NB4 (cell line): Measurements from ENCODE around the gene PRRC2A.

Experiments
- POLR2A ChIP-seq: IDR thresholded peaks from 2 replicates; pipeline ENCODE4 v1.6.1; 2011; ENCODE audit warnings: mild to moderate bottlenecking; ENCODE audit not compliant: insufficient read length; ENCODE audit errors: extremely low read depth
- TF ChIP-seq, protein P1 (sequence below): IDR thresholded peaks from one replicate; pipeline ENCODE4 v1.5.1; 2012; ENCODE audit warnings: low read depth, low read length
- TF ChIP-seq, protein P2 (sequence below): IDR thresholded peaks from 2 replicates; pipeline ENCODE4 v1.6.1; 2011; ENCODE audit warnings: low read depth, low read length

GRCh38 chr6:31614684-31615578 is 5.6 kb upstream of the PRRC2A start, which contains the start of gene AIF1:
- TF ChIP-seq POLR2A = no peak
- TF ChIP-seq, protein P1, sequence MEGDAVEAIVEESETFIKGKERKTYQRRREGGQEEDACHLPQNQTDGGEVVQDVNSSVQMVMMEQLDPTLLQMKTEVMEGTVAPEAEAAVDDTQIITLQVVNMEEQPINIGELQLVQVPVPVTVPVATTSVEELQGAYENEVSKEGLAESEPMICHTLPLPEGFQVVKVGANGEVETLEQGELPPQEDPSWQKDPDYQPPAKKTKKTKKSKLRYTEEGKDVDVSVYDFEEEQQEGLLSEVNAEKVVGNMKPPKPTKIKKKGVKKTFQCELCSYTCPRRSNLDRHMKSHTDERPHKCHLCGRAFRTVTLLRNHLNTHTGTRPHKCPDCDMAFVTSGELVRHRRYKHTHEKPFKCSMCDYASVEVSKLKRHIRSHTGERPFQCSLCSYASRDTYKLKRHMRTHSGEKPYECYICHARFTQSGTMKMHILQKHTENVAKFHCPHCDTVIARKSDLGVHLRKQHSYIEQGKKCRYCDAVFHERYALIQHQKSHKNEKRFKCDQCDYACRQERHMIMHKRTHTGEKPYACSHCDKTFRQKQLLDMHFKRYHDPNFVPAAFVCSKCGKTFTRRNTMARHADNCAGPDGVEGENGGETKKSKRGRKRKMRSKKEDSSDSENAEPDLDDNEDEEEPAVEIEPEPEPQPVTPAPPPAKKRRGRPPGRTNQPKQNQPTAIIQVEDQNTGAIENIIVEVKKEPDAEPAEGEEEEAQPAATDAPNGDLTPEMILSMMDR = no peak
- TF ChIP-seq, protein P2, sequence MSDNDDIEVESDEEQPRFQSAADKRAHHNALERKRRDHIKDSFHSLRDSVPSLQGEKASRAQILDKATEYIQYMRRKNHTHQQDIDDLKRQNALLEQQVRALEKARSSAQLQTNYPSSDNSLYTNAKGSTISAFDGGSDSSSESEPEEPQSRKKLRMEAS = no peak
